A673 (cell line): Measurements from ENCODE around the gene ENAM. TPM values are rescaled to one million over a fixed set of nuclear protein-coding genes. Genes with fewer than 3 reads are reported as not detected.
"Not testable (repeated sequence)": the region's sequence is repeated elsewhere in the genome, so short reads cannot be mapped to it uniquely, and the experiment has no call there.

Experiments used
- BruUV-seq: library from RNA; stranded (reverse); fragments of 400-500 nt; replicated peaks from 2 replicates; lab custom pipeline; 2021; lab: Mats Ljungman, UMichigan
- CTCF ChIA-PET: fragments of 300-600 bp; sonication (Branson Sonifier 250); formaldehyde crosslinking; loops from one replicate; lab custom pipeline; 2022; ENCODE audit warnings: antibody characterized with exemption; lab: Charles Lee
- POLR2A ChIA-PET: fragments of 300-600 bp; sonication (Branson Sonifier 250); formaldehyde crosslinking; loops from one replicate; lab custom pipeline; 2022; ENCODE audit warnings: antibody characterized with exemption; ENCODE audit not compliant: low non-redundant PET; lab: Charles Lee
- DNase-seq: peaks from one replicate; pipeline ENCODE4 v3.0.0-alpha.2; 2015; ENCODE audit warnings: low spot score
- H3K27ac ChIP-seq: fragments of 200-600 bp; sonication (generic); 2 replicates; pipeline ENCODE4 v1.5.1; 2016; ENCODE audit warnings: mixed run types, low read depth, mild to moderate bottlenecking, mixed read lengths, antibody characterized with exemption, low read length; ENCODE audit not compliant: poor library complexity, severe bottlenecking
- H3K27me3 ChIP-seq: fragments of 200-600 bp; sonication (generic); replicated peaks from 2 replicates; pipeline ENCODE4 v1.6.1; 2017; ENCODE audit warnings: mixed run types, low read depth, mild to moderate bottlenecking, mixed read lengths, antibody characterized with exemption, low read length; ENCODE audit not compliant: insufficient read depth, poor library complexity
- H3K36me3 ChIP-seq: fragments of 200-600 bp; sonication (generic); 2 replicates; pipeline ENCODE4 v1.6.1; 2016; ENCODE audit warnings: mixed run types, mild to moderate bottlenecking, mixed read lengths, antibody characterized with exemption, low read length; ENCODE audit not compliant: insufficient read depth, poor library complexity, severe bottlenecking
- H3K4me1 ChIP-seq: fragments of 200-600 bp; sonication (generic); 2 replicates; pipeline ENCODE4 v1.6.1; 2017; ENCODE audit warnings: mixed run types, mild to moderate bottlenecking, mixed read lengths, antibody characterized with exemption, low read length; ENCODE audit not compliant: insufficient read depth, poor library complexity, severe bottlenecking
- H3K4me3 ChIP-seq: fragments of 200-600 bp; sonication (generic); 2 replicates; pipeline ENCODE4 v1.5.1; 2016; ENCODE audit warnings: low read depth, mixed run types, mild to moderate bottlenecking, mixed read lengths, low read length; ENCODE audit not compliant: poor library complexity, severe bottlenecking
- H3K9me3 ChIP-seq: fragments of 200-600 bp; sonication (generic); 2 replicates; pipeline ENCODE4 v1.6.1; 2016; ENCODE audit warnings: mixed run types, low read depth, mild to moderate bottlenecking, mixed read lengths, antibody characterized with exemption, low read length; ENCODE audit not compliant: poor library complexity, severe bottlenecking
- EZH2 ChIP-seq: fragments of 200-600 bp; sonication (generic); IDR thresholded peaks from 2 replicates; pipeline ENCODE4 v1.6.1; 2017; ENCODE audit warnings: borderline replicate concordance, low read depth, mild to moderate bottlenecking, mixed read lengths, antibody characterized with exemption, low read length; ENCODE audit not compliant: poor library complexity, severe bottlenecking
- intact Hi-C: fragments of 100-400 bp; cut with micrococcal nuclease; formaldehyde crosslinking; loops from one replicate; pipeline ENCODE4 v1.10.0; 2022; ENCODE audit not compliant: unreplicated experiment
- total RNA-seq: library from RNA; stranded (reverse); gene quantifications from 2 replicates; pipeline ENCODE4 v1.2.3, GENCODE V29; 2021
- TF ChIP-seq, protein P1 (sequence below): fragments of 300-800, 200-600 bp; sonication (generic); conservative IDR thresholded peaks from 2 replicates; pipeline ENCODE4 v1.5.1; 2017; ENCODE audit warnings: low read depth, mild to moderate bottlenecking, antibody characterized with exemption, low read length, moderate library complexity, mixed read lengths

ENAM gene
- total RNA-seq, 1 experiment from 2014 or later: not detected

DNA sequence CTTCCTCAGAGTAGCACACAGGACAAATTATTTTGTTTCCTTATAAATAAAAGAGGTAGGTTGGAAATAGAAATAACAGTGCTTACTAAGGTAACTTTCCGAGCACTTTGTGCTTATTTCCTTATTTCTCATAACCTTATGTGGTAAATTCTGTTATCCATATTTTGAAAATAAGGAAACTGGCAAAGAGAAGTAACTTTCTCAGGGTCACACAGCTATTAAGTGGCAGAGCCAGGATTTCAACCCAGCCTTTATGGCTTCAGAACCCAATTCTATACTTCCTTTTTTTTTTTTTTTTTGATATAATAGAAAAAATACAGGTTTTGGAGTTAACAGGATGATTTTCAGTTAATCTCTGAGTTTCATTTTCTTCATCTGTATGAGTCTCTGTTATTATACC, 63.1 kb downstream of the ENAM start:
- ChIA-PET CTCF (no interaction called here), POLR2A (no interaction called here)
- TF ChIP-seq EZH2: no peak
- TF ChIP-seq, protein P1, sequence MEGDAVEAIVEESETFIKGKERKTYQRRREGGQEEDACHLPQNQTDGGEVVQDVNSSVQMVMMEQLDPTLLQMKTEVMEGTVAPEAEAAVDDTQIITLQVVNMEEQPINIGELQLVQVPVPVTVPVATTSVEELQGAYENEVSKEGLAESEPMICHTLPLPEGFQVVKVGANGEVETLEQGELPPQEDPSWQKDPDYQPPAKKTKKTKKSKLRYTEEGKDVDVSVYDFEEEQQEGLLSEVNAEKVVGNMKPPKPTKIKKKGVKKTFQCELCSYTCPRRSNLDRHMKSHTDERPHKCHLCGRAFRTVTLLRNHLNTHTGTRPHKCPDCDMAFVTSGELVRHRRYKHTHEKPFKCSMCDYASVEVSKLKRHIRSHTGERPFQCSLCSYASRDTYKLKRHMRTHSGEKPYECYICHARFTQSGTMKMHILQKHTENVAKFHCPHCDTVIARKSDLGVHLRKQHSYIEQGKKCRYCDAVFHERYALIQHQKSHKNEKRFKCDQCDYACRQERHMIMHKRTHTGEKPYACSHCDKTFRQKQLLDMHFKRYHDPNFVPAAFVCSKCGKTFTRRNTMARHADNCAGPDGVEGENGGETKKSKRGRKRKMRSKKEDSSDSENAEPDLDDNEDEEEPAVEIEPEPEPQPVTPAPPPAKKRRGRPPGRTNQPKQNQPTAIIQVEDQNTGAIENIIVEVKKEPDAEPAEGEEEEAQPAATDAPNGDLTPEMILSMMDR: no peak
- Histone ChIP-seq H3K36me3 (no peaks in the 10 kb centered on the region), H3K27ac (no peak overlapping the region), H3K4me3 (no peak overlapping the region), H3K4me1 (peaks cover 12% of the 10 kb centered on the region), H3K9me3 (no peaks in the 10 kb centered on the region), H3K27me3 (no peaks in the 10 kb centered on the region)
- intact Hi-C loops: no loop called here
- BruUV-seq: no TSS peak
- no peak for DNase-seq

DNA sequence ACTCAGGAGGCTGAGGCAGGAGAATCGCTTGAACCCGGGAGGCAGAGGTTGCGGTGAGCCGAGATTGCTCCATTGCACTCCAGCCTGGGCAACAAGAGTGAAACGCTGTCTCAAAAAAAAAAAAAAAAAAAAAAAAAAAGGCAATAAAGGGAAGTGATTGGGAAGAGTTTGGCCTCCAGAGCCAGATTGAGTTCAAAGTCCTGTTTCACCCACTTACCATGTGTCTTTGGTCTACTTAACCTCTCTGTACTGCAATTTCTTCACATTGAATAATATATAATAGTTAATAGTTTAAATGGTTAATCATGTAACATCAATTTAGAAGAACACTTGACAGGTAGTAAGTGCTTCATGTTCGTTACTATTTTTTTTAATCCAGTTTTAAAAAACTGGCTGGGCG, 66.1 kb downstream of the ENAM start:
- intact Hi-C loops: not testable (repeated sequence)

More for the DNA sequence above, 66.1 kb downstream of the ENAM start:
- H3K4me3 ChIP-seq, DNase-seq, CTCF ChIA-PET, H3K27me3 ChIP-seq, H3K27ac ChIP-seq, H3K9me3 ChIP-seq, H3K36me3 ChIP-seq, BruUV-seq, H3K4me1 ChIP-seq, POLR2A ChIA-PET: not testable (repeated sequence)

Other genes with a start within 250 kb of the ENAM start
- 1.7 and 2.0 TPM in 2 replicates for gene SMR3B, start 245.6 kb upstream of the ENAM start, total RNA-seq
- gene OPRPN, start 230.8 kb upstream of the ENAM start, total RNA-seq: not detected in 2 replicates
- gene MUC7, start 156.5 kb upstream of the ENAM start, total RNA-seq: not detected in 2 replicates
- not detected in 2 replicates for gene AMTN, start 110.2 kb upstream of the ENAM start, total RNA-seq
- 2.1 and 3.8 TPM in 2 replicates for gene AMBN, start 36.5 kb upstream of the ENAM start, total RNA-seq
- gene JCHAIN, start 37.8 kb downstream of the ENAM start, total RNA-seq: not detected in 2 replicates
- gene UTP3, start 59.8 kb downstream of the ENAM start, total RNA-seq: 16.2 and 17.1 TPM in 2 replicates
- gene RUFY3, start 93.2 kb downstream of the ENAM start, total RNA-seq: 25.1 and 27.5 TPM in 2 replicates
- 58.5 and 63.2 TPM in 2 replicates for gene GRSF1, start 211.1 kb downstream of the ENAM start, total RNA-seq